Thyroid gland (tissue), 4 donors: Measurements from ENCODE around the gene CFAP251.

Source experiments
- POLR2A ChIP-seq, 2 donors: fragments of 450-650 bp; IDR thresholded peaks; one replicate each; pipeline ENCODE4 v1.6.1; 2017; ENCODE audit warnings: antibody characterized with exemption in 2 of 2, mild to moderate bottlenecking in 2 of 2, moderate library complexity in 1 of 2
- TF ChIP-seq, protein P1 (sequence below), 6 experiments: fragments of 200-600 bp in 3 of 6; fragments of 450-650 bp in 3 of 6; sonication (generic) in 3 of 6; IDR thresholded peaks; one replicate each; pipeline ENCODE4 v1.5.1; 2016 to 2019; ENCODE audit warnings: antibody characterized with exemption in 6 of 6, mild to moderate bottlenecking in 2 of 6, inconsistent platforms in 1 of 6, moderate library complexity in 1 of 6

DNA sequence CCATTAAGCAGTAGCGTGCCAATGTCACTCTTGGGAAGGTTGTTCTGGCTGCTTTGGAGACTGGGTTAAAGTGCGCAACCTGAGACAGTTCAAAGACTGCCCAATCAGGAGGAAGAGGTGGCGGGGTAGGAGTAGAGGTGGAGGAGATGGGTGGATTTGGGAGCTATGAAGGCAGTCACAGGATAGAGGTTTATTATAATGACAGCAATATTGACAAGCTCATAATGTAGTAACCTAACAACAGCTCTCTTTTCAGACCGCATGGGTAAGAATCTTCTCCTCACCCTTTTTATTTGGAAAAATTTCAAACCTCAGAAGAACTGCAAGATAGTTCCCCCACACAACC lies 35.1 kb upstream of the CFAP251 start:
- TF ChIP-seq, protein P1, sequence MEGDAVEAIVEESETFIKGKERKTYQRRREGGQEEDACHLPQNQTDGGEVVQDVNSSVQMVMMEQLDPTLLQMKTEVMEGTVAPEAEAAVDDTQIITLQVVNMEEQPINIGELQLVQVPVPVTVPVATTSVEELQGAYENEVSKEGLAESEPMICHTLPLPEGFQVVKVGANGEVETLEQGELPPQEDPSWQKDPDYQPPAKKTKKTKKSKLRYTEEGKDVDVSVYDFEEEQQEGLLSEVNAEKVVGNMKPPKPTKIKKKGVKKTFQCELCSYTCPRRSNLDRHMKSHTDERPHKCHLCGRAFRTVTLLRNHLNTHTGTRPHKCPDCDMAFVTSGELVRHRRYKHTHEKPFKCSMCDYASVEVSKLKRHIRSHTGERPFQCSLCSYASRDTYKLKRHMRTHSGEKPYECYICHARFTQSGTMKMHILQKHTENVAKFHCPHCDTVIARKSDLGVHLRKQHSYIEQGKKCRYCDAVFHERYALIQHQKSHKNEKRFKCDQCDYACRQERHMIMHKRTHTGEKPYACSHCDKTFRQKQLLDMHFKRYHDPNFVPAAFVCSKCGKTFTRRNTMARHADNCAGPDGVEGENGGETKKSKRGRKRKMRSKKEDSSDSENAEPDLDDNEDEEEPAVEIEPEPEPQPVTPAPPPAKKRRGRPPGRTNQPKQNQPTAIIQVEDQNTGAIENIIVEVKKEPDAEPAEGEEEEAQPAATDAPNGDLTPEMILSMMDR (IDR thresholded peaks at IDR 0.05): no peak
- TF ChIP-seq POLR2A (IDR thresholded peaks at IDR 0.05): no peak
